HG02623 (cell line): Measurements from ENCODE around the gene ZNF107.
"Not testable (repeated sequence)": the region's sequence is repeated elsewhere in the genome, so short reads cannot be mapped to it uniquely, and the experiment has no call there.

Experiments used
- ATAC-seq: cut with Tn5 transposase; IDR thresholded peaks from one replicate; pipeline ENCODE4 v1.9.1; 2021; ENCODE audit warnings: moderate library complexity; ENCODE audit not compliant: unreplicated experiment

ZNF107 gene

GRCh38 chr7:64642875-64643274 lies 23.1 kb upstream of the ZNF107 start:
- ATAC-seq: no peak

- ATAC-seq: no peak
Observed at GRCh38 chr7:64643566-64643965, 22.4 kb upstream of the ZNF107 start.

- ATAC-seq: no peak
Observed at GRCh38 chr7:64651203-64651602, 14.7 kb upstream of the ZNF107 start.

GRCh38 chr7:64651632-64652165 lies 14.2 kb upstream of the ZNF107 start:
- no peak for ATAC-seq

GRCh38 chr7:64653721-64654401 lies 12.1 kb upstream of the ZNF107 start:
- no peak for ATAC-seq

GRCh38 chr7:64654796-64655548 lies 11.0 kb upstream of the ZNF107 start:
- no peak for ATAC-seq

- no peak for ATAC-seq
Observed at GRCh38 chr7:64655811-64656210, 10.1 kb upstream of the ZNF107 start.

GRCh38 chr7:64656489-64656888 lies 9.4 kb upstream of the ZNF107 start:
- ATAC-seq: no peak

GRCh38 chr7:64662091-64662490 lies 3.8 kb upstream of the ZNF107 start:
- not testable (repeated sequence) for ATAC-seq

GRCh38 chr7:64666663-64667050 lies 724 bp downstream of the ZNF107 start:
- ATAC-seq: no peak

GRCh38 chr7:64667311-64667710 lies 1.4 kb downstream of the ZNF107 start:
- ATAC-seq: no peak

- ATAC-seq: no peak
Observed at GRCh38 chr7:64672414-64672813, 6.5 kb downstream of the ZNF107 start.

- no peak for ATAC-seq
Observed at GRCh38 chr7:64685091-64685490, 19.2 kb downstream of the ZNF107 start.

- ATAC-seq: no peak
Observed at GRCh38 chr7:64685741-64686140, 19.8 kb downstream of the ZNF107 start.

GRCh38 chr7:64686493-64687184 lies 20.7 kb downstream of the ZNF107 start:
- peak; percentile 65 for ATAC-seq

- no peak for ATAC-seq
Observed at GRCh38 chr7:64687249-64687648, 21.3 kb downstream of the ZNF107 start.

- ATAC-seq: no peak
Observed at GRCh38 chr7:64688988-64689387, 23.1 kb downstream of the ZNF107 start.

- no peak for ATAC-seq
Observed at GRCh38 chr7:64691831-64692230, 25.9 kb downstream of the ZNF107 start.

- ATAC-seq: not testable (repeated sequence)
Observed at GRCh38 chr7:64697863-64698262, 31.9 kb downstream of the ZNF107 start.

GRCh38 chr7:64706625-64707292 lies 40.8 kb downstream of the ZNF107 start:
- no peak for ATAC-seq

GRCh38 chr7:64717896-64718295 lies 52.0 kb downstream of the ZNF107 start:
- ATAC-seq: not testable (repeated sequence)
